ACC112 (cell line): ENCODE data around the gene RTP3.
"Not testable (repeated sequence)": the region's sequence is repeated elsewhere in the genome, so short reads cannot be mapped to it uniquely, and the experiment has no call there.

Source experiments
- H2AFZ ChIP-seq: fragments of 200-600 bp; sonication (generic); one replicate; pipeline ENCODE4 v1.6.0; 2017; ENCODE audit warnings: antibody characterized with exemption, low read length; ENCODE audit not compliant: unreplicated experiment
- H3K27ac ChIP-seq: fragments of 200-600 bp; sonication (generic); 2 replicates; pipeline ENCODE4 v1.5.1; 2014; ENCODE audit warnings: low read depth, mild to moderate bottlenecking, antibody characterized with exemption, low read length, moderate library complexity
- H3K27me3 ChIP-seq: fragments of 200-600 bp; sonication (generic); 2 replicates; pipeline ENCODE4 v1.6.1; 2014; ENCODE audit warnings: mild to moderate bottlenecking, antibody characterized with exemption, low read length, moderate library complexity, mixed read lengths; ENCODE audit not compliant: insufficient read depth
- H3K36me3 ChIP-seq: fragments of 200-600 bp; sonication (generic); 2 replicates; pipeline ENCODE4 v1.6.1; 2016; ENCODE audit warnings: mild to moderate bottlenecking, antibody characterized with exemption, low read length, moderate library complexity, mixed read lengths; ENCODE audit not compliant: insufficient read depth
- H3K4me1 ChIP-seq: fragments of 200-600 bp; sonication (generic); one replicate; pipeline ENCODE4 v1.6.1; 2016; ENCODE audit warnings: low read length, mixed read lengths; ENCODE audit not compliant: insufficient read depth, unreplicated experiment, control insufficient read depth
- H3K4me3 ChIP-seq: fragments of 200-600 bp; sonication (generic); 2 replicates; pipeline ENCODE4 v1.5.1; 2014; ENCODE audit warnings: mild to moderate bottlenecking, low read depth, low read length
- H3K79me2 ChIP-seq: fragments of 200-600 bp; sonication (generic); one replicate; pipeline ENCODE4 v1.6.0; 2016; ENCODE audit warnings: low read length; ENCODE audit not compliant: control insufficient read depth, unreplicated experiment, insufficient read depth

RTP3 gene

DNA sequence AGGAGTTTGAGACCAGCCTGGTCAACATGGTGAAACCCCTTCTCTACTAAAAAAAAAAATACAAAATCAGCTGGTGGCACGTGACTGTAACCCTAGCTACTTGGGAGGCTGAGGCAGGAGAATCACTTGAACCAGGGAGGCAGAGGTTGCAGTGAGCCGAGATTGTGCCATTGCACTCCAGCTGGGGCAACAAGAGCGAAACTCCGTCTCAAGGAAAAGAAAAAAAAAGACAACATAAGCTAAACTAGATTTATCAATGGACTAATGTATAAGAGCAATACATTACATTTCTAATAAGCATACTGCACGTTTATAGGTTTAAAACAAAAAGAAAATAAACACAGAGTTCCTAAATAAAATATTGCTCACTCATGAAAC, 40.6 kb downstream of the RTP3 start:
- Histone ChIP-seq H3K4me3 (peak overlapping the region; percentile 15; the same call in 1 of the 2 replicates), H3K27ac (0 out of 2 replicates have a peak overlapping the region, but pooled peaks have one; percentile 5), H3K4me1 (peaks cover 28% of the 10 kb centered on the region)
- not testable (repeated sequence) for H3K36me3 ChIP-seq, H2AFZ ChIP-seq, H3K79me2 ChIP-seq, H3K27me3 ChIP-seq

DNA sequence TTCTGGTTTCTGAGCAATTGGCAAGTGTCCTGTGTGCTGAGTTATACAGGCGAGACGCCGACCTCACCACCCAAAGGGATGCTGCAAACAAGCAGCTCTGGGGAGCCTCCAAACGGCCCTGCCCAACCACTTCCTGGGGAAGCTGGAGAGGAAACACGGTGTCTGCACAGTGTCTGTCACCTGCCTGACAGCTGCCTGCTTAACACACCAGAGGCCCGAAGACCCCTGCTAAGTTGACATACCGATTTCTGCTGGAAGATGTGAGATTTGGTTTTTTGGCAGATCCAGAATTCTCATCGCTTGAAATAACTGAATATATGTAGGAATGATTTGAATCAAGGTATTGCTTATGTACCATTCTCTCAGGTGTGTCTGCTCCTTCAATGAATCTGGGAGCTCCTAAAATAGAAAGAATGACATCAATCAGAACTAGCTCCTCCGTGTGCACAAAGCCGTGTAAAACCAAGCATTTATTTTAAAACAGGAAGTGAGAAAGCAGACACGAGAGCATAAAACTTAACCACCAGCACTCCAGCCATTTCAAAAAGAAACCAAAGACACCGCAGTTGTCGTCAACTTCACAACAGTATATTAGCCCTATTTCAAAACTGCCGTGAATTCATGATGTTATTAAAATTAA, 41.1 kb downstream of the RTP3 start:
- peak overlapping the region; percentile 15; the same call in 1 of the 2 replicates for H3K4me3 ChIP-seq
- H3K27ac ChIP-seq, result 0 out of 2 replicates have a peak overlapping the region, but pooled peaks have one; percentile 5
- H3K4me1 ChIP-seq, result peaks cover 28% of the 10 kb centered on the region
- H3K79me2 ChIP-seq, result no peaks in the 10 kb centered on the region
- no peaks in the 10 kb centered on the region for H3K36me3 ChIP-seq
- peak overlapping the region; percentile 25 for H2AFZ ChIP-seq
- H3K27me3 ChIP-seq, result no peaks in the 10 kb centered on the region

DNA sequence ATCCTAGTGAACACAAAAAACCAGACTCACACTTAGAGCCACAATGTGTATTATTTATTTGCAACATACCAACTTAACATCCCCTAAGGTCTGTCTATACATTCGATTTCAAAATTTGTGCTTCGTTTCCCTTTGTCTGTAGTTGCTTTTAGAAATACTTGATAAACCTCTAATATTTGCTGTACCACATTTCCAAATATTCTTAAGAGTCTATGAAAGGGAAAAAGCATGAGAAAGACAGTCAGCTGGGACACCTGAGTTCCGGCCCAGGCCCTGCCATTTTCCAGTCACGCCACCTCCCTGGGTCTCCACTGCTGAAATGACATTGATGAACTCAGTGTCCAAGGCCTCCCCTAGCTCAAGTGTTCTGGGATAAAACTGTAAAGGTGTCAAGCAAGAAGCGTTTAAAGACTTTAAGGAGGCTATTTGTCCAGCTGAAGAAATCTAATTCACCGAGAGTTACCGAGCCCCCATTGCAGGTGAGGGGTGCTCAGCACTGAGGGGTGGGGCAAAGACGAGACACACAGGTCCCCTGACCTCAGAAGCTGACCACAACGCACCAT, 41.7 kb downstream of the RTP3 start:
- H3K4me1 ChIP-seq, result peaks cover 28% of the 10 kb centered on the region
- no peak overlapping the region for H2AFZ ChIP-seq
- H3K4me3 ChIP-seq, result no peak overlapping the region
- no peaks in the 10 kb centered on the region for H3K27me3 ChIP-seq
- H3K27ac ChIP-seq, result no peak overlapping the region
- no peaks in the 10 kb centered on the region for H3K79me2 ChIP-seq
- no peaks in the 10 kb centered on the region for H3K36me3 ChIP-seq

DNA sequence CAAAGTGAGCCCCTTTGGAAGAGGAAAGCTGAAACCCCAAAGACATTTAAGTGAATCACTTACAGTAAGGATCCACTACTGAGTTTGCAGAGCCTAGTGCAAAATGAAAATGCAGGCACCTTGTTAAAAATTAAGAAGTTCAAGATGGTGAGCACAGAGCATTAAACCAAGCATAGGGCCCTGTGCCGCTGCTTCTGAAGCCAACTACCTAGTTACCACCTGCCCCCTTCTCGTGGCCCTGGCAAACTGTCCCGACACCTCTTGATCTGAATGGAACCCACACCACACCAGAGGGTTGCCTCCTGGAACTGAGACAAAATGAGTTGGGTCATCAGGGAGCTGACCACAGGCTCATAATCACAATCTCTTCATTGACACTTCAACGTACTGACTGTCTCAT, 42.8 kb downstream of the RTP3 start:
- H2AFZ ChIP-seq, result no peak overlapping the region
- H3K4me3 ChIP-seq, result no peak overlapping the region
- H3K27ac ChIP-seq, result no peak overlapping the region
- H3K79me2 ChIP-seq, result no peaks in the 10 kb centered on the region
- H3K36me3 ChIP-seq, result no peaks in the 10 kb centered on the region
- H3K4me1 ChIP-seq, result peaks cover 28% of the 10 kb centered on the region
- no peaks in the 10 kb centered on the region for H3K27me3 ChIP-seq

DNA sequence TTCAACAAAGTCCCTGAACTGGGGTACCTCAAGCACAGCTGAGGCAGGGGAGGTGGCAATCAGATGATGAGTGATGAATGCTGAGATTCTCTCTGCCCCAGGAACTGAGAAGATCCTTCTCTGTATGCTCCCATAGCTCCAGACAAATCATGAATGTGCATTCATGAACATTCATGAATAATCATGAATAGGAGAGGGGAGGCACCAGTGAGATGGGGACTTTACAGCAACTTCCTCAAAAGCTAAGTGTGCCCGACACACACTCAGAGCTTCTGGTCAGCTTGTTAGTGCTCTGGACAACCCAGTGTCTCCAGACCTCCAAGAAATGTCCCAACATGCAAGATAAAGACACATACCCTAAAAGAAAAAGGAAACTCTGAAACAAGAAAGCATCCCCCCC, 44.1 kb downstream of the RTP3 start:
- H3K36me3 ChIP-seq, result no peaks in the 10 kb centered on the region
- H3K27me3 ChIP-seq, result no peaks in the 10 kb centered on the region
- H3K79me2 ChIP-seq, result no peaks in the 10 kb centered on the region
- H3K4me1 ChIP-seq, result peaks cover 26% of the 10 kb centered on the region
- H3K4me3 ChIP-seq, result no peak overlapping the region
- H2AFZ ChIP-seq, result no peak overlapping the region
- no peak overlapping the region for H3K27ac ChIP-seq

DNA sequence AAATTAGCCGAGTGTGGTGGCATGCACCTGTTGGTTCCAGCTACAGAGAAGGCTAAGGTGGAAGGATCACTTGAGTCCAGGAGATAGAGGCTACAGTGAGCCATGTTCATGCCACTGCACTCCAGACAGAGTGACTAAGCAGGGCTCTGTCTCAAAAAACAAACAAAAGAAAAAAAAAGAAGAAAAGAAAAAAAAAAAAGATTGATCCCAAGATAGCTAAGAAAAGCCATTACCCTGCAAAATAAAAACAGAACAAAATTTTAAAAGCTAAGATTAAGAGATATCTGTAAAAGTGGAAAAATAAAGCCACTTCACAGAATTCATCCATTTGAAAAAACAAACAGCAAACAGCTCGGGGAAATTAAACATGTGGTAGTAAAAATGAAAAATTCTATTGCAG, 44.6 kb downstream of the RTP3 start:
- no peak overlapping the region for H3K4me3 ChIP-seq
- H3K36me3 ChIP-seq, result no peaks in the 10 kb centered on the region
- H3K79me2 ChIP-seq, result no peaks in the 10 kb centered on the region
- peak overlapping the region; percentile 57 for H2AFZ ChIP-seq
- H3K4me1 ChIP-seq, result peaks cover 22% of the 10 kb centered on the region
- H3K27me3 ChIP-seq, result no peaks in the 10 kb centered on the region
- H3K27ac ChIP-seq, result peak overlapping the region; percentile 48

DNA sequence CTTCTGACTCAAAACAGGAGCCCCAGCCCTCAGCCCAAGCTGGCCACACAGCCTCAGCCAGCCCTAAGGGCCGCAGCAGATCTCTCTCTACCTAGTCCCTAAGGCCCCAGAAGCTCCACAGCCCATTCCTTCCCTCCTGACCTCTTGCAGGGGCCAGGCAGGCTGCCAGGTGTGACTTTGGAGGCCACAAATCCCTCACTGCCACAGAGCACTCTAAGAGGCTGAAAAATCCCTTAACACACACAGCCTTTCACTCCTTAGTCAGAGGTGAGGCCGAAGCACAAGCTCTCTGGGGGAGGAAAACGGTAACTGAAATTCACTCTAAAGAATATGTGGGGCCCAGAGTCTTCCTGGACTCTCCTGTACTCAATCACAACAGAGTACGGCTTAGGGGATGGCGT, 45.0 kb downstream of the RTP3 start:
- no peak overlapping the region for H3K4me3 ChIP-seq
- no peaks in the 10 kb centered on the region for H3K79me2 ChIP-seq
- H2AFZ ChIP-seq, result peak overlapping the region; percentile 57
- peak overlapping the region; percentile 48 for H3K27ac ChIP-seq
- H3K4me1 ChIP-seq, result peaks cover 22% of the 10 kb centered on the region
- no peaks in the 10 kb centered on the region for H3K27me3 ChIP-seq
- no peaks in the 10 kb centered on the region for H3K36me3 ChIP-seq

DNA sequence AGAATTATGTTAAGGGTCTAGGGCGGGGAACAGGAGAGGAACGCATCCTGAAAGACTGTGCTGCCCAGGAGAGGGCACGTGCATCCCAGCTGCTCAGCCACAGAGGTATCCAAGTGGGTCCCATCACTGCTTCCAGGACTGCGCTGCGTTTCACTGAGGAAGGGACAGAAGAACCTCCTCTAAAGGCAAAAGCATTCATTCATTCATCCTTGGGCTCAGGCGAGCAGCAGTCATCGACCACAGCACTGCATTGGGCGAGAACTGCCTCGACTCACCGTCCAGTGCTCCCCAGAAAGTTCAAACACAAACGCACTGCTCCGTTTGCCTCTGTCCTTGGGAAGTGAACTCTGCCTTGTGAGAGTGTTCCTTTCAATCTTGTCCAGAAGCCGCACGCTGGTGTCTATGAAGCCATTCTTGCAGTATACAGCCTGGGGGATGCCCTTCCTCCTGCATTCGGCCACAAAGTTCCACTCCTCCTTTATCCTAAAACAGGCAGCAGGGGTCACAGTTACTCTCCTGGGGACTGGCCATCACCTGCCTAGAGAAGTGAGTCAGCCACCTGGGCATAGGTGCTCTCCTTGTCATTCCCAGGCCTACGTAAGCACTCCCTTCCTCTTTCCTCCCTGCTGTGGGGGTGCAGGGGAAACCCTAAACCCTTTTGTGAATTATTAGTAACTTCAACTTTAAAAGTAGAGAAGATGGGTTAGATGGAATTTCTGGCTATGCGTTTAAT, 47.2 kb downstream of the RTP3 start:
- H3K36me3 ChIP-seq, result no peaks in the 10 kb centered on the region
- H3K4me1 ChIP-seq, result peaks cover 8% of the 10 kb centered on the region
- no peak overlapping the region for H3K27ac ChIP-seq
- H3K27me3 ChIP-seq, result no peaks in the 10 kb centered on the region
- no peak overlapping the region for H2AFZ ChIP-seq
- no peak overlapping the region for H3K4me3 ChIP-seq
- no peaks in the 10 kb centered on the region for H3K79me2 ChIP-seq

DNA sequence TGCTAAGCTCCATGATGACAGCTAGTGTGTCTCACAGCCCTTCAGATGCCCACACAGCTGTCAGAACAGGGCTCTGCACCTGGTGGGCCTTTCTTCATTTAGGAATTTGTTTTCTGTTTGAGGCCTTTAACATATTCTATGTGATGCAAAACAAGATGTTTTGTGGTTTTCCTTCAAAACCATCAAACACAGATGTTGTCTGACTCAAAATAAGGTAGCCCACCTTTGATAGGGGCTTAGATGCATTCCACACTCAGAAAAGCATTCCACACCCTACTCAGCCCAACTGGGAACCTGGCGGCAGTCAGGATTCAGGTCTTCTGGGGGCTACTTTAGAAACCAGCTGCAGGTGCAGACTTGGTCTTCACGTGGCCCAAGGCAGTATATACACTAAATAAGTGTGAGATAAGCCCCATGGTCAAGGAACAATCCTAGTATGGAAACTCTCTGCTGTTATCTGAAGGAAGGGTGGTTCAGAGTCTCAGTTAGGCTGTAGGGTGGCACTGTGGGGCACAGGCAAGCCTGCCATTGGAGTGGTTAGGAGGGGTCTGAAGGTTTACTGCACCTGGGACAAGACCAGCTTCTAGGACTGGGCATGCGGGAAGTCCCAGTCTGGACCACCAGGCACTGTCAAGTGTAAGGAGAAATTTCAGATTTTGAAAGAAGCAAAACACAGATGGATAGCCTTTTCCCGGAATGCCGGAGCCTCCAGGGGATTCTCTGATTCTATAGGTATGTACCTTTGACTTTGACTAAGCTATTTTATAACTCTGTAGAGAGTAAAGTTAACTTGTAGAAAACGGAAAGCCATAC, 48.2 kb downstream of the RTP3 start:
- Histone ChIP-seq H2AFZ (no peak overlapping the region), H3K4me1 (peaks cover 8% of the 10 kb centered on the region), H3K27me3 (no peaks in the 10 kb centered on the region), H3K36me3 (peaks cover 2% of the 10 kb centered on the region; the same call in 1 of the 2 replicates), H3K79me2 (no peaks in the 10 kb centered on the region), H3K4me3 (no peak overlapping the region), H3K27ac (no peak overlapping the region)

DNA sequence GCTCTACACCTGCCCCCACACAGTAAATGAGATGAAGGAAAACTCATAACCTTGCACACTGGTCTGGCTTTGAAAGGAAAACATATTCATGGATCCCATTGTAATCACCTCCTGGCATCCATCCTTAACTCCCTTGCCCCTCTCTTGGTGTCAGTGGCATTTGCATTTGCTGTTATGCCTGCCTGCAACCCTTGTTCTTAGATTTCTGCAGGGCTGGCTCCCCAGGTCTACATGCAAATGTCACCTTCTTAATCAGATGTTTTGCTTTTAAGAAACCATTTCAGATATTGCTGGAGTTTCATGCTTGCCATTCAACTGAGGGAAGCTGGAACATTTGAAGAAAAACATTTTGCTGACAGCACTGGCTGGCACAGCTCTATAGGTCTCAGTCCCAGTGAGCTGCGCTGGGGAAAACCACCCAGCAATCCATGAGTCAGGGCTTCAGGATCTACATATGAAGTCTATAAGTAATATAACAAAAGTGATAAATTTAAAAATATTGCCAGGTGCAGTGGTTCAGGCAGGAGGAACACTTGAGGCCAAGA, 49.2 kb downstream of the RTP3 start:
- H3K27ac ChIP-seq, result no peak overlapping the region
- H2AFZ ChIP-seq, result no peak overlapping the region
- H3K4me3 ChIP-seq, result no peak overlapping the region

More for the DNA sequence above, 49.2 kb downstream of the RTP3 start:
- H3K79me2 ChIP-seq, result no peaks in the 10 kb centered on the region
- peaks cover 17% of the 10 kb centered on the region for H3K4me1 ChIP-seq
- H3K36me3 ChIP-seq, result peaks cover 4% of the 10 kb centered on the region; the same call in 1 of the 2 replicates
- no peaks in the 10 kb centered on the region for H3K27me3 ChIP-seq
